ENCODE results near the gene NFIC. TPM values are rescaled to one million over a fixed set of nuclear protein-coding genes. Genes with fewer than 3 reads are reported as not detected.

The NFIC gene
- total and polyA plus RNA-seq, 4 donors = 12.8 to 100 (median 75.1) TPM

DNA sequence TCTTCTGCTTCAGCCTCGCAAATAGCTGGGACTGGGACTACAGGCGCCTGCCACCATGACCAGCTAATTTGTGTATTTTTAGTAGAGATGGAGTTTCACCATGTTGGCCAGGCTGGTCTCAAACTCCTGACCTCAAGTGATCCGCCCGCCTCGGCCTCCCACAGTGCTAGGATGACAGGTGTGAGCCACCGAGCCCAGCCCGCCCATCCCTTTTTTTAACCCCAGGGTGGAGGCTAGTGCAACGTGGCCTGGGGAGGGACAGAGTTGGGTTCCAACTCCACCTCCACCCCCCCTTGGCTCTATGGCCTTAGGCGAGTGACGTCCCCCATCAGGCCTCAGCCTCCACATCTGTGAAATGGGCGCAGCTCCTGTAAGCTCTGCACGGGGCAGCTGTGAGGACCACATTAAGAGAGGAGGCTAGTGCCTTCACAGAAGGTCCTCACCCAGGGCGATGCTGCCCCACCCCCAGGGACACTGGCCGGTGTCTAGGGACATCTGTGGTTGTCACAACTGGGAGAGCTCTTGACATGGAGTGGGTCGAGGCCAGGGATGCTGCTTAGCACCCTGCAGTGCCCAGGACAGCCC is 76.2 kb downstream of the NFIC start:
- Histone ChIP-seq H3K9me3 (ENCODE audit: control insufficient read depth in 4 of 4, low read length in 3 of 4) (no peaks in the 10 kb centered on the region), H3K27me3 (ENCODE audit: control insufficient read depth in 4 of 4, insufficient read depth in 4 of 4, low read length in 3 of 4) (no peaks in the 10 kb centered on the region), H3K36me3 (ENCODE audit: control insufficient read depth in 4 of 4, insufficient read depth in 3 of 4, low read depth in 1 of 4, low read length in 3 of 4) (peaks cover 16 to 44% (median 38%) of the 10 kb centered on the region in 4 donors), H3K4me3 (ENCODE audit: low read depth in 1 of 3, low read length in 3 of 3) (no peak overlapping the region), H3K4me1 (ENCODE audit: control insufficient read depth in 4 of 4, insufficient read depth in 4 of 4, low read length in 3 of 4) (peaks cover 0 to 17% (median 1%) of the 10 kb centered on the region in 4 donors), H3K9ac (ENCODE audit: low read depth in 1 of 2, low read length in 2 of 2) (no peak overlapping the region), H3K27ac (ENCODE audit: low read depth in 1 of 2, low read length in 2 of 2) (no peak overlapping the region)
- no peak for DNase-seq (ENCODE audit: low spot score)
- TF ChIP-seq, protein P1, sequence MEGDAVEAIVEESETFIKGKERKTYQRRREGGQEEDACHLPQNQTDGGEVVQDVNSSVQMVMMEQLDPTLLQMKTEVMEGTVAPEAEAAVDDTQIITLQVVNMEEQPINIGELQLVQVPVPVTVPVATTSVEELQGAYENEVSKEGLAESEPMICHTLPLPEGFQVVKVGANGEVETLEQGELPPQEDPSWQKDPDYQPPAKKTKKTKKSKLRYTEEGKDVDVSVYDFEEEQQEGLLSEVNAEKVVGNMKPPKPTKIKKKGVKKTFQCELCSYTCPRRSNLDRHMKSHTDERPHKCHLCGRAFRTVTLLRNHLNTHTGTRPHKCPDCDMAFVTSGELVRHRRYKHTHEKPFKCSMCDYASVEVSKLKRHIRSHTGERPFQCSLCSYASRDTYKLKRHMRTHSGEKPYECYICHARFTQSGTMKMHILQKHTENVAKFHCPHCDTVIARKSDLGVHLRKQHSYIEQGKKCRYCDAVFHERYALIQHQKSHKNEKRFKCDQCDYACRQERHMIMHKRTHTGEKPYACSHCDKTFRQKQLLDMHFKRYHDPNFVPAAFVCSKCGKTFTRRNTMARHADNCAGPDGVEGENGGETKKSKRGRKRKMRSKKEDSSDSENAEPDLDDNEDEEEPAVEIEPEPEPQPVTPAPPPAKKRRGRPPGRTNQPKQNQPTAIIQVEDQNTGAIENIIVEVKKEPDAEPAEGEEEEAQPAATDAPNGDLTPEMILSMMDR (IDR thresholded peaks at IDR 0.05; ENCODE audit: low read depth, low read length, missing input control) = no peak
- TF ChIP-seq RXRA (IDR thresholded peaks at IDR 0.05) (no peak), RAD21 (IDR thresholded peaks at IDR 0.05) (no peak), SP1 (IDR thresholded peaks at IDR 0.05) (no peak)
- TF ChIP-seq, protein P2, sequence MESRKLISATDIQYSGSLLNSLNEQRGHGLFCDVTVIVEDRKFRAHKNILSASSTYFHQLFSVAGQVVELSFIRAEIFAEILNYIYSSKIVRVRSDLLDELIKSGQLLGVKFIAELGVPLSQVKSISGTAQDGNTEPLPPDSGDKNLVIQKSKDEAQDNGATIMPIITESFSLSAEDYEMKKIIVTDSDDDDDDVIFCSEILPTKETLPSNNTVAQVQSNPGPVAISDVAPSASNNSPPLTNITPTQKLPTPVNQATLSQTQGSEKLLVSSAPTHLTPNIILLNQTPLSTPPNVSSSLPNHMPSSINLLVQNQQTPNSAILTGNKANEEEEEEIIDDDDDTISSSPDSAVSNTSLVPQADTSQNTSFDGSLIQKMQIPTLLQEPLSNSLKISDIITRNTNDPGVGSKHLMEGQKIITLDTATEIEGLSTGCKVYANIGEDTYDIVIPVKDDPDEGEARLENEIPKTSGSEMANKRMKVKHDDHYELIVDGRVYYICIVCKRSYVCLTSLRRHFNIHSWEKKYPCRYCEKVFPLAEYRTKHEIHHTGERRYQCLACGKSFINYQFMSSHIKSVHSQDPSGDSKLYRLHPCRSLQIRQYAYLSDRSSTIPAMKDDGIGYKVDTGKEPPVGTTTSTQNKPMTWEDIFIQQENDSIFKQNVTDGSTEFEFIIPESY (IDR thresholded peaks at IDR 0.05) = no peak
- WGBS = 93% methylated on average over 15 of the region's 15 CpGs

DNA sequence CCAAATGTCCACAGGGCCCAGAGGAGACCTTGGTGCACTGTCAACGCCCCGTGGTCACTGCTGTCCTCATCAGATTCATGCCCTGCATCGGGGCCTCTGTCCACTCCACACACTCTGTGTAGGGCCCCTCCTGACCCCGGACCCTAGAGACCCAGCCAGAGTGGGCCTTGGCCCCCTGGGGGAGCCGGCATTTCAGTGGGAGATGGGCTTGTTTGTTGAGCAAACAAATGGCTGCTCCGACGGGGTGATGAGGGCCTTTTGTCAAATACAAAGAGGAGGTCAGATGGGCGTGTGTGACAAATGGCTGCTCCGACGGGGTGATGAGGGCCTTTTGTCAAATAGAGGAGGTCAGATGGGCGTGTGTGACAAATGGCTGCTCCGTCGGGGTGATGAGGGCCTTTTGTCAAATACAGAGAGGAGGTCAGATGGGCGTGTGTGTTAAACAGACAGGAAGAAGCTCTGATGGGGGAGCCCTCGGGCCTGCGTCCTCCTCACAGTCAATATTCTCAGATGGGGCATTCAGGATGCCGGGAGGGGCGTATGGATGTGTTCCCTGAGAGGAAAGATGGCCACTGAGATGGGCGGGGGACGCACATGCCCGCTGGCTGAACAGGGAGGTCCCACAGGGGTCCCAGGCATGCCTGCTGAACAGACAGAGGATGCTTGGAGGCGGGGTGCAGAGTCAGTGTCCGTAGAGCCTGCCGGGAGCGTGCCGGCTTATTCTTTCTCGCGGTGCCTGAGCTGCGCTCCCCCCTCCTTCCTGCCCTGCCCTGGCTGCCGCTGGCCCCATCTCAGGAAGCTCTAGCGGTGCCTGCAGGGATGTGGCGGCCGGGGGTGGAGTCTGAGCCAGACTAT is 77.7 kb downstream of the NFIC start:
- Histone ChIP-seq H3K27me3 (ENCODE audit: control insufficient read depth in 4 of 4, insufficient read depth in 4 of 4, low read length in 3 of 4) (no peaks in the 10 kb centered on the region), H3K27ac (ENCODE audit: low read depth in 1 of 2, low read length in 2 of 2) (peak overlapping the region in 1 of 2 donors; percentile 10), H3K9me3 (ENCODE audit: control insufficient read depth in 4 of 4, low read length in 3 of 4) (no peaks in the 10 kb centered on the region), H3K9ac (ENCODE audit: low read depth in 1 of 2, low read length in 2 of 2) (no peak overlapping the region), H3K4me3 (ENCODE audit: low read depth in 1 of 3, low read length in 3 of 3) (no peak overlapping the region), H3K36me3 (ENCODE audit: control insufficient read depth in 4 of 4, insufficient read depth in 3 of 4, low read depth in 1 of 4, low read length in 3 of 4) (peaks cover 22 to 45% (median 34%) of the 10 kb centered on the region in 4 donors), H3K4me1 (ENCODE audit: control insufficient read depth in 4 of 4, insufficient read depth in 4 of 4, low read length in 3 of 4) (peaks cover 0 to 17% (median 2%) of the 10 kb centered on the region in 4 donors)
- TF ChIP-seq JUND (IDR thresholded peaks at IDR 0.05) = no peak
- no peak for TF ChIP-seq RXRA (IDR thresholded peaks at IDR 0.05)
- peak in 1 of 2 donors; percentile 37 for TF ChIP-seq RAD21 (IDR thresholded peaks at IDR 0.05)
- TF ChIP-seq SP1 (IDR thresholded peaks at IDR 0.05) = peak; percentile 23
- DNase-seq (ENCODE audit: low spot score) = no peak
- WGBS = 62% methylated on average over 33 of the region's 33 CpGs

DNA sequence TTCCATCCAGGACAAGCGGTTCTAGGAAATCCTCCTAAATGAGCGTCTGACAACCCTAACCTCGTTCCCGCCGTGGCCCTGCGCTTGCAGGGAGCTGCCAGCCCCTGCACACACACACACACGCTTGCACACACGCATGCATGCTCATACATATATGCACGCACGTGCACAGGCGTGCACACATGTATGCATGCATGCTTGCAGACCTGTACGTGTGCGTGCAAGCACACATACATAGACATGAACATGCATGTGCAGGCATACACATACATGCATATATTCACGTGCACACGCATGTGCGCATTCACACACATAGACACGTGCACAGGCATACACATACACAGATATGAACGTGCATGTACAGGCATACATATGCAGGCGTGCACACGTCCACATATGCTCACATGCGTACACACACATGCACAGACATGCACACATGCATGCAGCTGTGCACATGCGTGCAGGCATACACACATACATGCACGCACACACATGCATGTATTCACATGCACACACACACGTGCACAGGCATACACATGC is 78.4 kb downstream of the NFIC start:
- H3K4me3 ChIP-seq (ENCODE audit: low read depth in 1 of 3, low read length in 3 of 3) = no peak overlapping the region
- H3K4me1 ChIP-seq (ENCODE audit: control insufficient read depth in 4 of 4, insufficient read depth in 4 of 4, low read length in 3 of 4) = peaks cover 0 to 17% (median 2%) of the 10 kb centered on the region in 4 donors
- H3K36me3 ChIP-seq (ENCODE audit: control insufficient read depth in 4 of 4, insufficient read depth in 3 of 4, low read depth in 1 of 4, low read length in 3 of 4) = peaks cover 24 to 48% (median 35%) of the 10 kb centered on the region in 4 donors
- no peak overlapping the region for H3K27ac ChIP-seq (ENCODE audit: low read depth in 1 of 2, low read length in 2 of 2)
- WGBS = 79% methylated on average over 24 of the region's 24 CpGs
- H3K9me3 ChIP-seq (ENCODE audit: control insufficient read depth in 4 of 4, low read length in 3 of 4) = no peaks in the 10 kb centered on the region
- H3K9ac ChIP-seq (ENCODE audit: low read depth in 1 of 2, low read length in 2 of 2) = no peak overlapping the region
- no peaks in the 10 kb centered on the region for H3K27me3 ChIP-seq (ENCODE audit: control insufficient read depth in 4 of 4, insufficient read depth in 4 of 4, low read length in 3 of 4)
- no peak for DNase-seq (ENCODE audit: low spot score)
- TF ChIP-seq EGR1 (IDR thresholded peaks at IDR 0.05; ENCODE audit: low read depth in 2 of 2) (no peak), FOXA2 (IDR thresholded peaks at IDR 0.05) (no peak), YY1 (IDR thresholded peaks at IDR 0.05) (no peak), FOXA1 (IDR thresholded peaks at IDR 0.05) (no peak), GABPA (IDR thresholded peaks at IDR 0.05 in 1 of 2, conservative IDR thresholded peaks at IDR 0.05 in 1 of 2) (no peak), HNF4G (IDR thresholded peaks at IDR 0.05) (no peak), TAF1 (conservative IDR thresholded peaks at IDR 0.05) (no peak), HNF4A (conservative IDR thresholded peaks at IDR 0.05) (no peak), JUND (IDR thresholded peaks at IDR 0.05) (no peak), RXRA (IDR thresholded peaks at IDR 0.05) (no peak), SP1 (IDR thresholded peaks at IDR 0.05) (no peak)
- TF ChIP-seq, protein P1 (IDR thresholded peaks at IDR 0.05; ENCODE audit: low read depth, low read length, missing input control) = no peak
- TF ChIP-seq, protein P3, sequence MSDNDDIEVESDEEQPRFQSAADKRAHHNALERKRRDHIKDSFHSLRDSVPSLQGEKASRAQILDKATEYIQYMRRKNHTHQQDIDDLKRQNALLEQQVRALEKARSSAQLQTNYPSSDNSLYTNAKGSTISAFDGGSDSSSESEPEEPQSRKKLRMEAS (IDR thresholded peaks at IDR 0.05) = no peak
- TF ChIP-seq, protein P4, sequence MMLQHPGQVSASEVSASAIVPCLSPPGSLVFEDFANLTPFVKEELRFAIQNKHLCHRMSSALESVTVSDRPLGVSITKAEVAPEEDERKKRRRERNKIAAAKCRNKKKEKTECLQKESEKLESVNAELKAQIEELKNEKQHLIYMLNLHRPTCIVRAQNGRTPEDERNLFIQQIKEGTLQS (IDR thresholded peaks at IDR 0.05) = no peak
- TF ChIP-seq, protein P2 (IDR thresholded peaks at IDR 0.05) = no peak
